OCI-LY7 (cell line): Measurements from ENCODE around the gene VPS39.

Source experiments
- EZH2phosphoT487 ChIP-seq: fragments of 200-600 bp; sonication (generic); IDR thresholded peaks from 2 replicates; pipeline ENCODE4 v1.6.1; 2018; ENCODE audit warnings: low read depth, borderline replicate concordance, mild to moderate bottlenecking, mixed run types, antibody characterized with exemption, low read length, moderate library complexity, mixed read lengths
- TF ChIP-seq, protein P1 (sequence below): fragments of 200-600 bp; sonication (generic); conservative IDR thresholded peaks from 2 replicates; pipeline ENCODE4 v1.5.1; 2014; ENCODE audit warnings: mild to moderate bottlenecking, antibody characterized with exemption, low read length, moderate library complexity, mixed read lengths

DNA sequence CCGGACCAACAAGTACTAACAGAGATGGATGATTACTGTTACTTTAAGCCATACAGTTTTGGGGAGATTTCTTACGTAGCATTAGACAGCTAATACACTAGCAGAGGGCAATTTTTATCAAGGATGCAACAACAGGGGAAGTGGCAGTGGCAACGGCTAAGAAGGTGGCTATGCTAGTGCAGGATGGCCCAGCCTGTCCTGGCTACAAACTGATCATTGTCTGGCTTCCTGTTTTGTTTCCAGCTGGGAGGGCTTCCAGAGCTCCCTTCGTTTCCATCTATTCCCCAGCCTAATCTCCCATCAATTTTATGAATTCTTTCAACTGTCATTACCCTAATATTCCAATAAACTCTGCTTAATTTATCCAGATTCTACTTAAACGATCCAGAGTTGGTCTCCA lies 35.6 kb downstream of the VPS39 start:
- TF ChIP-seq, protein P1, sequence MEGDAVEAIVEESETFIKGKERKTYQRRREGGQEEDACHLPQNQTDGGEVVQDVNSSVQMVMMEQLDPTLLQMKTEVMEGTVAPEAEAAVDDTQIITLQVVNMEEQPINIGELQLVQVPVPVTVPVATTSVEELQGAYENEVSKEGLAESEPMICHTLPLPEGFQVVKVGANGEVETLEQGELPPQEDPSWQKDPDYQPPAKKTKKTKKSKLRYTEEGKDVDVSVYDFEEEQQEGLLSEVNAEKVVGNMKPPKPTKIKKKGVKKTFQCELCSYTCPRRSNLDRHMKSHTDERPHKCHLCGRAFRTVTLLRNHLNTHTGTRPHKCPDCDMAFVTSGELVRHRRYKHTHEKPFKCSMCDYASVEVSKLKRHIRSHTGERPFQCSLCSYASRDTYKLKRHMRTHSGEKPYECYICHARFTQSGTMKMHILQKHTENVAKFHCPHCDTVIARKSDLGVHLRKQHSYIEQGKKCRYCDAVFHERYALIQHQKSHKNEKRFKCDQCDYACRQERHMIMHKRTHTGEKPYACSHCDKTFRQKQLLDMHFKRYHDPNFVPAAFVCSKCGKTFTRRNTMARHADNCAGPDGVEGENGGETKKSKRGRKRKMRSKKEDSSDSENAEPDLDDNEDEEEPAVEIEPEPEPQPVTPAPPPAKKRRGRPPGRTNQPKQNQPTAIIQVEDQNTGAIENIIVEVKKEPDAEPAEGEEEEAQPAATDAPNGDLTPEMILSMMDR = no peak
- no peak for TF ChIP-seq EZH2phosphoT487
